ENCODE results near the gene ALDH3B1. TPM values are rescaled to one million over a fixed set of nuclear protein-coding genes. Genes with fewer than 3 reads are reported as not detected.

The ALDH3B1 gene
- total and polyA plus RNA-seq, 10 of the 15 experiments (the other 5 are each of a cell fraction or from before 2014, with no cell fraction given) = 0.03 to 0.37 (median 0.17) TPM; not detected in 3

DNA sequence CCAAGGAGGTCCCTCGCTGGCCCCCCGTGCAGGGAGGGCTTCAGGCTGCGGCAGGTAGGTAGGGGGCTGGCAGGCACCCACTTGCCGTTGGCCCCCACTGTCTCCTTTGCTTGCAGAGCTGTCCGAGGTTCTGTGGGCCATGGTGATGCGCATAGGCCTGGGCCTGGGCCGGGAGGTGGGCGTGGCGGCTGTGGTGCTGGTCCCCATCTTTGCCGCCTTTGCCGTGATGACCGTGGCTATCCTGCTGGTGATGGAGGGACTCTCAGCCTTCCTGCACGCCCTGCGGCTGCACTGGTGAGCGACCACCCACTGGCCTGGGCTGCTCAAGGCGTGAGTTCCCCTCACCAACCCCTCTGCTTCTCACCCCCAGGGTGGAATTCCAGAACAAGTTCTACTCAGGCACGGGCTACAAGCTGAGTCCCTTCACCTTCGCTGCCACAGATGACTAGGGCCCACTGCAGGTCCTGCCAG lies 40.3 kb downstream of the ALDH3B1 start:
- no peak for TF ChIP-seq ZNF24 (IDR thresholded peaks at IDR 0.05)
- no peak for TF ChIP-seq NRF1 (conservative IDR thresholded peaks at IDR 0.05; ENCODE audit: low read depth, low read length)
- TF ChIP-seq STAT1 (conservative IDR thresholded peaks at IDR 0.05) = no peak
- TF ChIP-seq, protein P1, sequence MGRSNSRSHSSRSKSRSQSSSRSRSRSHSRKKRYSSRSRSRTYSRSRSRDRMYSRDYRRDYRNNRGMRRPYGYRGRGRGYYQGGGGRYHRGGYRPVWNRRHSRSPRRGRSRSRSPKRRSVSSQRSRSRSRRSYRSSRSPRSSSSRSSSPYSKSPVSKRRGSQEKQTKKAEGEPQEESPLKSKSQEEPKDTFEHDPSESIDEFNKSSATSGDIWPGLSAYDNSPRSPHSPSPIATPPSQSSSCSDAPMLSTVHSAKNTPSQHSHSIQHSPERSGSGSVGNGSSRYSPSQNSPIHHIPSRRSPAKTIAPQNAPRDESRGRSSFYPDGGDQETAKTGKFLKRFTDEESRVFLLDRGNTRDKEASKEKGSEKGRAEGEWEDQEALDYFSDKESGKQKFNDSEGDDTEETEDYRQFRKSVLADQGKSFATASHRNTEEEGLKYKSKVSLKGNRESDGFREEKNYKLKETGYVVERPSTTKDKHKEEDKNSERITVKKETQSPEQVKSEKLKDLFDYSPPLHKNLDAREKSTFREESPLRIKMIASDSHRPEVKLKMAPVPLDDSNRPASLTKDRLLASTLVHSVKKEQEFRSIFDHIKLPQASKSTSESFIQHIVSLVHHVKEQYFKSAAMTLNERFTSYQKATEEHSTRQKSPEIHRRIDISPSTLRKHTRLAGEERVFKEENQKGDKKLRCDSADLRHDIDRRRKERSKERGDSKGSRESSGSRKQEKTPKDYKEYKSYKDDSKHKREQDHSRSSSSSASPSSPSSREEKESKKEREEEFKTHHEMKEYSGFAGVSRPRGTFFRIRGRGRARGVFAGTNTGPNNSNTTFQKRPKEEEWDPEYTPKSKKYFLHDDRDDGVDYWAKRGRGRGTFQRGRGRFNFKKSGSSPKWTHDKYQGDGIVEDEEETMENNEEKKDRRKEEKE (IDR thresholded peaks at IDR 0.05) = no peak
- TF ChIP-seq SRF (IDR thresholded peaks at IDR 0.05; ENCODE audit: low read depth in 2 of 2, low read length in 2 of 2) = no peak
- no peak for TF ChIP-seq NFYB (IDR thresholded peaks at IDR 0.05; ENCODE audit: insufficient read depth, low read depth, low read length)
- TF ChIP-seq HDAC2 (IDR thresholded peaks at IDR 0.05) = no peak
- no peak for TF ChIP-seq SUZ12 (IDR thresholded peaks at IDR 0.05; ENCODE audit: unreplicated experiment)
- TF ChIP-seq KLF5 (IDR thresholded peaks at IDR 0.05; ENCODE audit: partially characterized antibody) = no peak
- TF ChIP-seq MTA3 (IDR thresholded peaks at IDR 0.05; ENCODE audit: borderline replicate concordance, low read length) = no peak
- no peak for TF ChIP-seq RB1 (IDR thresholded peaks at IDR 0.05; ENCODE audit: borderline replicate concordance)
- Histone ChIP-seq H3K27me3 (replicated peaks in 1 of 2; ENCODE audit: control insufficient read depth in 2 of 2, insufficient read depth in 2 of 2, low read length in 1 of 2) (no peaks in the 10 kb centered on the region), H3K9me3 (replicated peaks; ENCODE audit: control insufficient read depth, insufficient read depth, low read length) (no peaks in the 10 kb centered on the region), H4K20me1 (ENCODE audit: control insufficient read depth, insufficient read depth) (no peaks in the 10 kb centered on the region), H3K4me3 (no peak overlapping the region), H3K4me2 (ENCODE audit: control insufficient read depth, insufficient read depth) (no peak overlapping the region), H3K36me3 (ENCODE audit: control insufficient read depth in 2 of 2, insufficient read depth in 2 of 2, low read length in 1 of 2) (peaks cover 14 to 24% of the 10 kb centered on the region in 2 experiments; a peak in 3 of 4 replicates), H3K4me1 (ENCODE audit: control insufficient read depth, insufficient read depth, low read length) (no peaks in the 10 kb centered on the region), H3K79me2 (ENCODE audit: control insufficient read depth, insufficient read depth, low read length) (no peaks in the 10 kb centered on the region), H2AFZ (ENCODE audit: control insufficient read depth, low read depth, low read length) (no peak overlapping the region), H3K27ac (ENCODE audit: control insufficient read depth, insufficient read depth) (no peak overlapping the region), H3K9ac (ENCODE audit: control insufficient read depth, insufficient read depth, low read length) (no peak overlapping the region)
- DNase-seq (ENCODE audit: low read depth, low spot score) (no peak), ATAC-seq (no peak), FAIRE-seq (no peak)
- BruUV-seq (replicated peaks) = no TSS peak
- POLR2A ChIA-PET = no interaction called here
- CTCF ChIA-PET = no interaction called here
- RAD21 ChIA-PET (ENCODE audit: unreplicated experiment) = interaction anchor here (1.5 kb wide), 1 partner anchor 9 kb away, joined by 3 read pairs; no protein-coding TSS in a partner anchor
- in situ Hi-C loops (cut with MboI) = no loop called here
- intact Hi-C loops (cut with micrococcal nuclease; ENCODE audit: unreplicated experiment) = no loop called here
- 97% methylated on average over 18 of the region's 18 CpGs for WGBS (ENCODE audit: insufficient coverage, insufficient replicate concordance, low lambda C conversion rate, missing lambda C conversion rate)
- SMC1A ChIA-PET (ENCODE audit: uncharacterized antibody, unreplicated experiment) = no interaction called here
